Bronchial epithelial cell (primary cell): ENCODE results near the gene CCL5. TPM values are rescaled to one million over a fixed set of nuclear protein-coding genes. Genes with fewer than 3 reads are reported as not detected.

ENCODE experiments used
- DNase-seq: peaks from one replicate; pipeline ENCODE4 v3.0.0-alpha.2; 2010; ENCODE audit warnings: low read depth
- FAIRE-seq: peaks from 2 replicates; lab custom pipeline; 2011; peaks lifted over from hg19 to GRCh38; lab: Jason Lieb, UNC
- H3K27me3 ChIP-seq: 2 replicates; pipeline ENCODE4 v1.5.1; 2011; ENCODE audit warnings: low read length; ENCODE audit not compliant: control insufficient read depth, insufficient read depth
- H3K36me3 ChIP-seq: 2 replicates; pipeline ENCODE4 v1.5.1; 2011; ENCODE audit warnings: low read length; ENCODE audit not compliant: control insufficient read depth, insufficient read depth
- H3K4me3 ChIP-seq: 2 replicates; pipeline ENCODE4 v1.5.1; 2011; ENCODE audit warnings: mild to moderate bottlenecking, low read depth, low read length, control low read depth
- total RNA-seq: library from RNA; depleted of rRNA; stranded (reverse); fragments of >200 nt; gene quantifications from 2 replicates; pipeline ENCODE4 v1.2.1, GENCODE V29; 2014
- TF ChIP-seq, protein P1 (sequence below): IDR thresholded peaks from 2 replicates; pipeline ENCODE4 v1.5.1; 2011; ENCODE audit warnings: mild to moderate bottlenecking, moderate library complexity, low read length, control low read depth, inconsistent platforms; ENCODE audit not compliant: insufficient read depth, severe bottlenecking

Gene CCL5
- total RNA-seq, 1 donor from 2014 or later = not detected

- TF ChIP-seq, protein P1, sequence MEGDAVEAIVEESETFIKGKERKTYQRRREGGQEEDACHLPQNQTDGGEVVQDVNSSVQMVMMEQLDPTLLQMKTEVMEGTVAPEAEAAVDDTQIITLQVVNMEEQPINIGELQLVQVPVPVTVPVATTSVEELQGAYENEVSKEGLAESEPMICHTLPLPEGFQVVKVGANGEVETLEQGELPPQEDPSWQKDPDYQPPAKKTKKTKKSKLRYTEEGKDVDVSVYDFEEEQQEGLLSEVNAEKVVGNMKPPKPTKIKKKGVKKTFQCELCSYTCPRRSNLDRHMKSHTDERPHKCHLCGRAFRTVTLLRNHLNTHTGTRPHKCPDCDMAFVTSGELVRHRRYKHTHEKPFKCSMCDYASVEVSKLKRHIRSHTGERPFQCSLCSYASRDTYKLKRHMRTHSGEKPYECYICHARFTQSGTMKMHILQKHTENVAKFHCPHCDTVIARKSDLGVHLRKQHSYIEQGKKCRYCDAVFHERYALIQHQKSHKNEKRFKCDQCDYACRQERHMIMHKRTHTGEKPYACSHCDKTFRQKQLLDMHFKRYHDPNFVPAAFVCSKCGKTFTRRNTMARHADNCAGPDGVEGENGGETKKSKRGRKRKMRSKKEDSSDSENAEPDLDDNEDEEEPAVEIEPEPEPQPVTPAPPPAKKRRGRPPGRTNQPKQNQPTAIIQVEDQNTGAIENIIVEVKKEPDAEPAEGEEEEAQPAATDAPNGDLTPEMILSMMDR = no peak
- Histone ChIP-seq H3K36me3 (no peaks in the 10 kb centered on the region), H3K27me3 (no peaks in the 10 kb centered on the region), H3K4me3 (no peak overlapping the region)
- FAIRE-seq (no peak), DNase-seq (no peak)
Measured at GRCh38 chr17:35876534-35876933, 3.6 kb downstream of the CCL5 start.

DNA sequence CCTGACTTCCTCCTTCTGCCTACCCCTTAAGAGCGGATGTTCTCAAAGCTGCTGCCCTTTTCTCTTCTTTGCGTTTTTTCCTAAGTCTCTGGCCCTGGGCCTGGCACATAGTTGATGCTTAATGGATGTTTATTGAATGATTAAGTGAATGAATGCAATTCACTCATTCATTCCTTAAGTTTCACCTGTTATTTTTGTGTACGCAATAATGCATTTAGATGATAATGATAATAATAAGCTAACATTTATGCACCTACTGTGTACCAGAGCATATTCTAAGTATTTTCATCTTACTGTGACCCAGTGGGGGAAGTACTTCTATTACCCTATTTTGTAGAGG is 4.4 kb downstream of the CCL5 start:
- H3K36me3 ChIP-seq = no peaks in the 10 kb centered on the region
- TF ChIP-seq, protein P1 = no peak
- no peak for FAIRE-seq
- H3K27me3 ChIP-seq = no peaks in the 10 kb centered on the region
- DNase-seq = no peak
- no peak overlapping the region for H3K4me3 ChIP-seq

DNA sequence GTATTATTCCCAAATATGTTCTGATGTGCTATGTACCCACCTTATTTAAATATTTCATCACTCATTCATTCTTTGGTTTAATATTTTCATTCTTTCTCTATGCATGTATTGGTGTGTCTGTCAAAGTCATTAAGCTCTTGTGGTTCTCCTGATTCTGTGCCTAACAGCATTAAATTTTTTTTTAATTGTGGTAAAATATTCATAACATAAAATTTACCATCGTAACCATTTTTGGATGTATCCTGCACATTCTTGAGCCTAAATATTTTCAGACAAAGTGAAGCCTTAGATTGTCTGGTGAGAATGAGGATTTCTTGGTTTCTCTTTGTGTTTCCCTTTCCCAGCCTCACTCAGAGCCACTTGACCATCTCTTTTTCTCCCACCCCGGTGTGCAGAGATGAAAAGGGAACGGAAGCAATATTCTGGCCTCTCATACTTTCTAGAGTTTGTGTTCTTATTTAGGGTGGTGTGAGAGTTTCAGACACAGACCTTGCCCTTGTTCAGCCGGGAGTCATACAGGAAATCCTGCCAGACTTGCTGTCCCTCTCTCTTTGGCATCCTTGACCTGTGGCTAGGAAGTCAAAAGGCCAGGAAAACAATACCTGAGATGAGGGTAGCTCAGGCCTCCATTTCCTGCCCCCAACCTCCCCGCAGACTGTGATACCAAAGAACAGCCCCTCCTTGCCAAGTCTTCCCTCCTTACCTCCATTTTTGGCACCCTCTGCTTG is 4.9 kb downstream of the CCL5 start:
- no peak for FAIRE-seq
- no peak for DNase-seq
- no peaks in the 10 kb centered on the region for H3K36me3 ChIP-seq
- H3K27me3 ChIP-seq = no peaks in the 10 kb centered on the region
- TF ChIP-seq, protein P1 = no peak
- no peak overlapping the region for H3K4me3 ChIP-seq

GRCh38 chr17:35872196-35872980 is 7.8 kb downstream of the CCL5 start:
- Histone ChIP-seq H3K36me3 (no peaks in the 10 kb centered on the region), H3K4me3 (no peak overlapping the region), H3K27me3 (no peaks in the 10 kb centered on the region)
- FAIRE-seq (no peak), DNase-seq (no peak)
- TF ChIP-seq, protein P1 = no peak

- no peak overlapping the region for H3K4me3 ChIP-seq
- no peaks in the 10 kb centered on the region for H3K36me3 ChIP-seq
- no peak for DNase-seq
- FAIRE-seq = no peak
- TF ChIP-seq, protein P1 = no peak
- H3K27me3 ChIP-seq = no peaks in the 10 kb centered on the region
Measured at GRCh38 chr17:35870906-35871819, 9.0 kb downstream of the CCL5 start.
